Spleen (tissue), 11 donors: ENCODE data around the gene MYO1D. TPM values are rescaled to one million over a fixed set of nuclear protein-coding genes. Genes with fewer than 3 reads are reported as not detected.
"Not testable (repeated sequence)": the region's sequence is repeated elsewhere in the genome, so short reads cannot be mapped to it uniquely, and the experiment has no call there.

Experiments used
- DNase-seq: peaks from one replicate; pipeline ENCODE4 v3.0.0-alpha.2; 2020
- H3K27ac ChIP-seq, 8 donors: fragments of 200-600 bp; sonication (generic) in 7 of 8; 1 replicate in 4 of 8; 2 replicates in 4 of 8; pipeline versions ENCODE4 v1.5.0 to v1.8.0; 2016 to 2021; ENCODE audit warnings: inconsistent platforms in 4 of 8, mild to moderate bottlenecking in 4 of 8, moderate library complexity in 1 of 8
- H3K27me3 ChIP-seq, 7 donors: fragments of 200-600 bp; sonication (generic) in 6 of 7; replicated peaks in 1 of 7; 1 replicate in 4 of 7; 2 replicates in 3 of 7; pipeline versions ENCODE4 v1.5.0 to v1.8.0; 2016 to 2021; ENCODE audit warnings: inconsistent platforms in 3 of 7, mild to moderate bottlenecking in 1 of 7
- H3K36me3 ChIP-seq, 6 donors: fragments of 200-600 bp; sonication (generic) in 5 of 6; 1 replicate in 4 of 6; 2 replicates in 2 of 6; pipeline versions ENCODE4 v1.5.0 to v1.8.0; 2016 to 2021; ENCODE audit warnings: inconsistent platforms in 2 of 6
- H3K4me1 ChIP-seq, 6 donors: fragments of 200-600 bp; sonication (generic) in 5 of 6; 1 replicate in 3 of 6; 2 replicates in 3 of 6; pipeline versions ENCODE4 v1.5.0 to v1.8.0; 2016 to 2021; ENCODE audit warnings: inconsistent platforms in 3 of 6
- H3K4me3 ChIP-seq, 8 donors: fragments of 200-600 bp; sonication (generic) in 7 of 8; 1 replicate in 4 of 8; 2 replicates in 4 of 8; pipeline versions ENCODE4 v1.5.0 to v1.8.0; 2016 to 2021; ENCODE audit warnings: inconsistent platforms in 4 of 8, mild to moderate bottlenecking in 4 of 8, moderate library complexity in 2 of 8
- H3K9me3 ChIP-seq, 8 donors: fragments of 200-600 bp; sonication (generic) in 7 of 8; 1 replicate in 4 of 8; 2 replicates in 4 of 8; pipeline versions ENCODE4 v1.5.0 to v1.8.0; 2016 to 2021; ENCODE audit warnings: inconsistent platforms in 4 of 8
- CTCF ChIP-seq, 11 experiments: fragments of 200-600 bp in 7 of 11; fragments of 450-650 bp in 4 of 11; sonication (generic) in 4 of 11; IDR thresholded peaks in 8 of 11; conservative IDR thresholded peaks in 3 of 11; 1 replicate in 7 of 11; 2 replicates in 4 of 11; pipeline versions ENCODE4 v1.4.0 to v1.8.0; 2016 to 2021; ENCODE audit warnings: antibody characterized with exemption in 11 of 11, inconsistent platforms in 4 of 11, mild to moderate bottlenecking in 1 of 11
- POLR2A ChIP-seq, 3 donors: fragments of 450-650 bp; IDR thresholded peaks; one replicate each; pipeline ENCODE4 v1.5.1; 2017; ENCODE audit warnings: antibody characterized with exemption in 3 of 3, mild to moderate bottlenecking in 1 of 3
- POLR2AphosphoS5 ChIP-seq, 3 donors: sonication (generic); formaldehyde crosslinking; IDR thresholded peaks; one replicate each; pipeline ENCODE4 v1.5.1; 2017; ENCODE audit warnings: antibody characterized with exemption in 3 of 3
- WGBS, 5 donors: extraction: QIAGEN DNeasy Blood & Tissue Kit in 3 of 5; methylation state at CpG; one replicate each; pipeline versions ENCODE4 v1.1.5 to v1.1.7; 2013 to 2018; 5-methylcytosine and 5-hydroxymethylcytosine counted together
- intact Hi-C: fragments of 100-400 bp; cut with DNase I; formaldehyde crosslinking; loops from one replicate; pipeline ENCODE4 v1.15.0; 2023; ENCODE audit warnings: low total_unique reads
- polyA plus RNA-seq, 3 donors: library from polyadenylated mRNA; stranded (reverse); fragments of 200-250 nt; gene quantifications; one replicate each; pipeline ENCODE4 v1.2.1, GENCODE V29; 2013
- total RNA-seq, 7 donors: library from RNA; depleted of rRNA in 3 of 7; stranded (reverse); fragments of >200 nt in 3 of 7; fragmentation: NEBNext Ultra II Directional in 4 of 7; extraction: Animal tissue kit (Norgen Biotek cat#: 25700) in 4 of 7; gene quantifications; one replicate each; pipeline versions ENCODE4 v1.1.0 to v1.2.1, GENCODE V29; 2016 to 2021
- donor health status: healthy with polysubstance abuse.
- donor health status: DM: no; HTN: no; CAD: no; lungs with moderate emphysema.
- donor health status: DM: no; HTN: no; CAD: no.
- donor health status: Bipolar disorder and iron deficiency.
- donor health status: healthy.
- donor health status: DM: no; HTN: no; CAD: no.
- donor health status: DM: yes; HTN: yes; CAD: no.

The MYO1D gene
- total and polyA plus RNA-seq, 10 donors, result 2.3 to 36.4 (median 23.4) TPM

- Histone ChIP-seq H3K4me3 (no peak overlapping the region), H3K9me3 (no peaks in the 10 kb centered on the region), H3K27ac (no peak overlapping the region), H3K36me3 (peaks cover 5 to 100% (median 87%) of the 10 kb centered on the region in 6 donors), H3K27me3 (no peaks in the 10 kb centered on the region), H3K4me1 (peaks cover 0 to 44% (median 7%) of the 10 kb centered on the region in 6 donors)
- intact Hi-C loops, result no loop called here
- 94 to 100% (median 98%) methylated on average over 1 of the region's 1 CpG for WGBS, 5 donors
- TF ChIP-seq CTCF (IDR thresholded peaks at IDR 0.05 in 8 of 11, conservative IDR thresholded peaks at IDR 0.05 in 3 of 11), result no peak
- no peak for TF ChIP-seq POLR2AphosphoS5 (IDR thresholded peaks at IDR 0.05)
- TF ChIP-seq POLR2A (IDR thresholded peaks at IDR 0.05), result no peak
- DNase-seq, result no peak
Measured at GRCh38 chr17:32452281-32452680, 424.6 kb downstream of the MYO1D start.

DNA sequence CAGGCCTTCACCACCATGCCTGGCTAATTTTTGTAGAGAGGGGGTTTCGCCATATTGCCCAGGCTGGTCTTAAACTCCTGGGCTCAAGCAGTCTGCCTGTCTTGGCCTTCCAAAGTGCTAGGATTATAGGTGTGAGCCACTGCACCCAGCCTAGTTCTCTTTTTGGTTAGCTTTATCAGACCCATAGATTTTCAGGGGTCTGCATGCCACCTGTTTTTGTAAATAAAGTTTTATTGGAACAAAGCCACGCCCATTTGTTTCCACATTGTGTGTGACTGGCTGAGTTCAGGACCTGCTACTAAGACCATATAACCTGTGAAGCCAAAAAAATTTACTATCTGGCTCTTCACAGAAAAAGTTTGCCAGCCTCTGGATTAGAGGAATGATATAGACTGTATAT lies 425.0 kb downstream of the MYO1D start:
- no peak for DNase-seq
- peaks cover 5 to 100% (median 87%) of the 10 kb centered on the region in 6 donors for H3K36me3 ChIP-seq
- H3K27me3 ChIP-seq, result no peaks in the 10 kb centered on the region
- intact Hi-C loops, result no loop called here
- peaks cover under 1 to 48% (median 11%) of the 10 kb centered on the region in 6 donors for H3K4me1 ChIP-seq
- no peak overlapping the region for H3K4me3 ChIP-seq
- WGBS, 5 donors, result 72 to 97% (median 82%) methylated on average over 2 of the region's 2 CpGs
- no peak for TF ChIP-seq CTCF (IDR thresholded peaks at IDR 0.05 in 8 of 11, conservative IDR thresholded peaks at IDR 0.05 in 3 of 11)
- no peak for TF ChIP-seq POLR2A (IDR thresholded peaks at IDR 0.05)
- no peak for TF ChIP-seq POLR2AphosphoS5 (IDR thresholded peaks at IDR 0.05)
- no peaks in the 10 kb centered on the region for H3K9me3 ChIP-seq
- no peak overlapping the region for H3K27ac ChIP-seq

- H3K27me3 ChIP-seq, H3K27ac ChIP-seq, H3K4me3 ChIP-seq, intact Hi-C loops, H3K9me3 ChIP-seq, DNase-seq: not testable (repeated sequence)
- peaks cover 5 to 87% (median 73%) of the 10 kb centered on the region in 6 donors for H3K36me3 ChIP-seq
- 93 to 96% (median 95%) methylated on average over 6 of the region's 6 CpGs for WGBS, 5 donors
- H3K4me1 ChIP-seq, result peaks cover 16 to 63% (median 26%) of the 10 kb centered on the region in 6 donors
Measured at GRCh38 chr17:32450379-32450778, 426.5 kb downstream of the MYO1D start.

DNA sequence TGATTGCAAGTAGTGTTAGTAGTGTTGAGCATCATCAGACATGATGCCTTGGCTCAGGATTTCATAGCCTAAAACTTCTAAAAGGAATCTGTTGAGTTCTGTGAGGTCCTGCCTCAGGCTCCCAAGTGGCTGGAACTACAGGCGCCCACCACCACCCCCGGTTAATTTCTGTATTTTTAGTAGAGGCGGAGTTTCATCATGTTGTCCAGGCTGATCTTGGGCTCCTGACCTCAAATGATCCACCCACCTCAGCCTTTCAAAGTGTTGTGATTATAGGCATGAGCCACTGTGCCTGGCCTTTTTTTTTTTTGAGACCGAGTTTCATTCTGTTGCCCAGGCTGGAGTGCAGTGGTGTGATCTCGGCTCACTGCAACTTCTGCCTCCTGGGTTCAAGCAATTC lies 427.0 kb downstream of the MYO1D start:
- TF ChIP-seq POLR2AphosphoS5 (IDR thresholded peaks at IDR 0.05) (no peak), CTCF (IDR thresholded peaks at IDR 0.05 in 8 of 11, conservative IDR thresholded peaks at IDR 0.05 in 3 of 11) (no peak), POLR2A (IDR thresholded peaks at IDR 0.05) (no peak)
- Histone ChIP-seq H3K27me3 (no peaks in the 10 kb centered on the region), H3K36me3 (peaks cover 5 to 83% (median 69%) of the 10 kb centered on the region in 6 donors), H3K9me3 (no peaks in the 10 kb centered on the region), H3K4me1 (peaks cover 19 to 67% (median 30%) of the 10 kb centered on the region in 6 donors), H3K27ac (no peak overlapping the region), H3K4me3 (no peak overlapping the region)
- no peak for DNase-seq
- intact Hi-C loops, result no loop called here
- WGBS, 5 donors, result 94 to 97% (median 96%) methylated on average over 5 of the region's 5 CpGs

DNA sequence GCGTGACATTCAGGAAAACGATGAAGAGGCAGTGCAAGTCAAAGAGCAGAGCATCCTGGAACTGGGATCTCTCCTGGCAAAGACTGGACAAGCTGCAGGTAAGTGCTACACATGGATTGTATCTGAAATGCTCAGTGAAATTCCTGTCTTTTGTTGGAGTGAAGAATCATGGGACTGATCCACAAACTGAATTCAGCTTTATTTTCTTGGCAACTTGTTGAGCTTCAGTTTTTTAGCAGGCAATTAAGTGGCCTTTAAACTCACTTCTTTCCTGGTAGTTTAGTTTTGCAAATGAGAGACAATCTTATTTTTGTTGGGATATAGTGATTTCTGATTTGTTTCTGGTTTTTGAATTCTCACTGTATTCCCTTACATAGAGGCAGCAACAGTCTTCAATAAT lies 430.0 kb downstream of the MYO1D start:
- no peak overlapping the region for H3K4me3 ChIP-seq
- intact Hi-C loops, result no loop called here
- no peak for DNase-seq
- H3K9me3 ChIP-seq, result no peaks in the 10 kb centered on the region
- TF ChIP-seq CTCF (IDR thresholded peaks at IDR 0.05 in 8 of 11, conservative IDR thresholded peaks at IDR 0.05 in 3 of 11), result no peak
- no peak for TF ChIP-seq POLR2A (IDR thresholded peaks at IDR 0.05)
- no peak for TF ChIP-seq POLR2AphosphoS5 (IDR thresholded peaks at IDR 0.05)
- 82 to 93% (median 89%) methylated on average over 2 of the region's 2 CpGs for WGBS, 5 donors
- H3K36me3 ChIP-seq, result peaks cover 0 to 53% (median 43%) of the 10 kb centered on the region in 6 donors
- H3K27me3 ChIP-seq, result no peaks in the 10 kb centered on the region
- H3K27ac ChIP-seq, result no peak overlapping the region
- peaks cover 19 to 68% (median 38%) of the 10 kb centered on the region in 6 donors for H3K4me1 ChIP-seq
